ENCODE measurements around the gene COL12A1. TPM values are rescaled to one million over a fixed set of nuclear protein-coding genes. Genes with fewer than 3 reads are reported as not detected.
"Not testable (repeated sequence)": the region's sequence is repeated elsewhere in the genome, so short reads cannot be mapped to it uniquely, and the experiment has no call there.

Gene COL12A1
- total and polyA plus RNA-seq, 2 of the 13 experiments (the other 11 are each of a cell fraction or from before 2014, with no cell fraction given): 0.02 TPM; not detected in 1

GRCh38 chr6:75186581-75186980, 19.3 kb downstream of the COL12A1 start:
- H4K20me1 ChIP-seq (ENCODE audit: insufficient read depth, low read length); H3K79me2 ChIP-seq (ENCODE audit: insufficient read depth, low read length); ATAC-seq; H2AFZ ChIP-seq (ENCODE audit: low read length); POLR2A ChIA-PET; H3K9me3 ChIP-seq (ENCODE audit: low read length); BruUV-seq (replicated peaks); intact Hi-C loops (cut with micrococcal nuclease; ENCODE audit: unreplicated experiment); H3K27ac ChIP-seq (ENCODE audit: extremely low read length, insufficient read depth, low read length); H3K4me2 ChIP-seq (ENCODE audit: low read depth, low read length); CTCF ChIA-PET (ENCODE audit: low intra/inter-chr PET ratio, low total read pairs); H3K9ac ChIP-seq (ENCODE audit: insufficient read depth, low read depth, low read length); H3K4me3 ChIP-seq (replicated peaks in 1 of 3; ENCODE audit: insufficient read depth in 1 of 3, low read depth in 2 of 3, low read length in 3 of 3); H3K36me3 ChIP-seq (replicated peaks in 1 of 2; ENCODE audit: control insufficient read depth in 1 of 2, insufficient read depth in 2 of 2, low read length in 2 of 2); DNase-seq (ENCODE audit: low spot score); H3K4me1 ChIP-seq (ENCODE audit: insufficient read depth, low read length); H3K27me3 ChIP-seq (ENCODE audit: control insufficient read depth in 1 of 2, insufficient read depth in 2 of 2, low read length in 2 of 2); FAIRE-seq; in situ Hi-C loops (cut with HindIII; ENCODE audit: extremely low pct_ligation_motif_present, low pct_unique_long_range_greater_than_20kb): not testable (repeated sequence)
- 3% methylated on average over 2 of the region's 2 CpGs for WGBS (ENCODE audit: low lambda C conversion rate)

DNA sequence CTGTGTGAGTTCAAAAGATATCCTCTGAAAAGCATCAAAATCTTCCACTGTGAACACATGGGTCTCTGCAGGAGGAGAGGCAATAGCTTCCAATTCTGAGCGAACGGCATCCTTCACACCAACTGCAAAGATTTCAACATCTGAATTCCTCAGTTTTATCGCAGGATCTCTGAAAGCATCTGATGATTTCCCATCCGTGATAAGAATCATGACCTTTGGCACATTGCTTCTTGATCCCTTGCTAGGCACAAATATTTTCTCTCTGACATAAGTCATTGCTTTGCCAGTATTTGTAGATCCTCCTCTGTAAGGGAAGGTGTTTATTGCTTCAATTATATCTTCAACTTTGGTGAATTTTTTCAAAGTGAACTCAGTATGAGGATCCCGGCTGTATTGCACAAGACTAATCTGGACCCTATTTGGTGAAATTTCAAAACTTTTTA, 22.7 kb downstream of the COL12A1 start:
- H3K27me3 ChIP-seq (ENCODE audit: control insufficient read depth in 1 of 2, insufficient read depth in 2 of 2, low read length in 2 of 2): no peaks in the 10 kb centered on the region; a peak in 1 of 5 replicates
- 0% methylated on average over 5 of the region's 5 CpGs for WGBS (ENCODE audit: low lambda C conversion rate)
- H3K79me2 ChIP-seq (ENCODE audit: insufficient read depth, low read length): no peaks in the 10 kb centered on the region
- DNase-seq (ENCODE audit: low spot score) (no peak), FAIRE-seq (no peak), ATAC-seq (no peak)
- BruUV-seq (replicated peaks): no TSS peak
- H3K4me3 ChIP-seq (replicated peaks in 1 of 3; ENCODE audit: insufficient read depth in 1 of 3, low read depth in 2 of 3, low read length in 3 of 3): no peak overlapping the region
- intact Hi-C loops (cut with micrococcal nuclease; ENCODE audit: unreplicated experiment) (no loop called here), in situ Hi-C loops (cut with HindIII; ENCODE audit: extremely low pct_ligation_motif_present, low pct_unique_long_range_greater_than_20kb) (no loop called here)
- POLR2A ChIA-PET: no interaction called here
- TF ChIP-seq ATF7-NPFF (CRISPR knock-in tag; IDR thresholded peaks at IDR 0.05; ENCODE audit: low read depth): no peak
- TF ChIP-seq FOXK2 (IDR thresholded peaks at IDR 0.05): no peak
- TF ChIP-seq NFIC (IDR thresholded peaks at IDR 0.05; ENCODE audit: low read length): no peak
- TF ChIP-seq ARHGAP35 (CRISPR knock-in tag; IDR thresholded peaks at IDR 0.05; ENCODE audit: borderline replicate concordance): no peak
- no peak for TF ChIP-seq MATR3 (CRISPR knock-in tag; IDR thresholded peaks at IDR 0.05)
- TF ChIP-seq ZBTB1 (CRISPR knock-in tag; IDR thresholded peaks at IDR 0.05; ENCODE audit: borderline replicate concordance): no peak
- no peak for TF ChIP-seq MTF2 (CRISPR knock-in tag; IDR thresholded peaks at IDR 0.05; ENCODE audit: borderline replicate concordance)
- no peak for TF ChIP-seq CC2D1A (CRISPR knock-in tag; IDR thresholded peaks at IDR 0.05)
- TF ChIP-seq ZXDC (CRISPR knock-in tag; IDR thresholded peaks at IDR 0.05): no peak
- TF ChIP-seq THYN1 (CRISPR knock-in tag; IDR thresholded peaks at IDR 0.05; ENCODE audit: borderline replicate concordance, low read depth): no peak
- TF ChIP-seq NFKBIZ (CRISPR knock-in tag; IDR thresholded peaks at IDR 0.05): no peak
- no peak for TF ChIP-seq ZNF510 (CRISPR knock-in tag; IDR thresholded peaks at IDR 0.05; ENCODE audit: low read depth)
- no peak for TF ChIP-seq SRF (IDR thresholded peaks at IDR 0.05; ENCODE audit: low read depth, low read length)
- TF ChIP-seq KDM5B (CRISPR knock-in tag; IDR thresholded peaks at IDR 0.05; ENCODE audit: borderline replicate concordance): no peak
- TF ChIP-seq ZNF530 (CRISPR knock-in tag; IDR thresholded peaks at IDR 0.05; ENCODE audit: low read depth): no peak
- H4K20me1 ChIP-seq (ENCODE audit: insufficient read depth, low read length): no peaks in the 10 kb centered on the region
- no peaks in the 10 kb centered on the region for H3K4me1 ChIP-seq (ENCODE audit: insufficient read depth, low read length)
- H3K27ac ChIP-seq (ENCODE audit: extremely low read length, insufficient read depth, low read length): no peak overlapping the region
- CTCF ChIA-PET (ENCODE audit: low intra/inter-chr PET ratio, low total read pairs): no interaction called here
- no peak overlapping the region for H2AFZ ChIP-seq (ENCODE audit: low read length)
- H3K9me3 ChIP-seq (ENCODE audit: low read length): no peaks in the 10 kb centered on the region
- H3K9ac ChIP-seq (ENCODE audit: insufficient read depth, low read depth, low read length): no peak overlapping the region
- no peaks in the 10 kb centered on the region for H3K36me3 ChIP-seq (replicated peaks in 1 of 2; ENCODE audit: control insufficient read depth in 1 of 2, insufficient read depth in 2 of 2, low read length in 2 of 2)
- no peak overlapping the region for H3K4me2 ChIP-seq (ENCODE audit: low read depth, low read length)
